ENCODE results near the gene IGFBPL1.

IGFBPL1 gene

DNA sequence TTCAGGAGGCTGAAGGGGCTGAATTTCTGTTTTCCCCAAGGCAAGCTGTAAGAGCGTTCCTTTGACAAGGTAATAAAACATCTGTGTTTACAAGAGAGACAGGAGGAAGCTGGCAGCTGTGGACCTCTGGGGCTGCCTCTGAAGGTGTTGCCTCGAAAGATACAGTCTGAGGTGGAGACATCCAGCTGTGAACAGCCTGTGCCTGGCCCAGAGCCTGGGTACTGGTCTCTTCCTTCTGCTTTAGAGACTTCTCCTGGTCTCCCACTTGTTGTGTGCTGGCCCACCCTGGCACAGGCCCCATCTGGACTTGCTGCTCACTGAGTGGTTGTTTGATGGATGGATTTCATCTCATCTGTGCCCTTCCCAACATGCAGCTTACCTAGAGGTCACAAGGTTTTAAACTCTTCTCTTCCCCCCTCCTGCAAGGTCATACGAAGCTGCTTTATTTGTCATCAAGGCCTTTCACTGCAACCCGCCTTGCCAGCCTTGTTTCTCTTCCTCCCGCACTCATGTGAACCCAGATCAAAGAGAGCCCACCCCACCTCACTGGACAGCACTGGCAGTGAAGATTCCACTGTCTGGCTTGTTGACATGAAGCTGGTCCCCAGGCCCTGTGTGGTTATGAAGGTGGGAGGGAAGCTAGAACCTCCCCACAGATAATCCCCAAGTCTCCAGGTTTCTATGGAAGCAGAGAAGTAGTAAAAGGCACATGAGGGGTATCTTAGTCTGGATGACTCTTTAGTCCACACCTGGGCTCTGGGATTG lies 66.7 kb downstream of the IGFBPL1 start:
- DNase-seq (ENCODE audit: low read depth): no peak

DNA sequence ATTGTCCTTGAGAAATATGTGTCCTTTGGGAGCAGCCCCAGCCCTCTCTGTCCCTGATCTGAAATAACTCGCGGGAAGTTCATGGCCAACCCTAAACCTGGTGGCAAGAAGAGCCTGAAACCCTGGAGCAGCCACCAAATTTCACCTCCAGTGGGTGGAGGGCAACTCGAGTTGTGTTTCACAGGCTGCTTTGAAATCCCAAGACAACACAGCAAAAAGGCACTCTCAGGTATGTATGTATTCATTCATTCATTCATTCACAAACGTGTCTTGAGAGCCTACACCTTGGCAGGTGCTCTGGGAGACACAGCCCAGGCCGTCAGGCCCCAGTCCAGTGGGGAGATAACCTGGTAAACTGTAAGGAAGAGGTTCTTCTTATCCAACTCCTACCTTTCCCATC lies 67.4 kb downstream of the IGFBPL1 start:
- no peak for DNase-seq (ENCODE audit: low read depth)
